Measurements from ENCODE around the gene USH2A. TPM values are rescaled to one million over a fixed set of nuclear protein-coding genes. Genes with fewer than 3 reads are reported as not detected.

USH2A gene
- polyA plus RNA-seq, 3 donors, result not detected

- no peak overlapping the region for H3K27ac ChIP-seq (ENCODE audit: low read depth, low read length)
- 30 to 60% (median 42%) methylated on average over 1 of the region's 1 CpG for WGBS, 3 donors
These were observed 460.2 kb downstream of the USH2A start for GRCh38 chr1:215963040-215963439.

GRCh38 chr1:215958841-215959240 is 464.4 kb downstream of the USH2A start:
- WGBS, 3 donors, result 64 to 74% (median 74%) methylated on average over 1 of the region's 1 CpG
- no peak overlapping the region for H3K27ac ChIP-seq (ENCODE audit: low read depth, low read length)

GRCh38 chr1:215957663-215958062 is 465.6 kb downstream of the USH2A start:
- no peak overlapping the region for H3K27ac ChIP-seq (ENCODE audit: low read depth, low read length)
- 20 to 31% (median 24%) methylated on average over 7 of the region's 7 CpGs for WGBS, 3 donors

GRCh38 chr1:215932558-215932957 is 490.7 kb downstream of the USH2A start:
- WGBS, 3 donors, result 73 to 93% (median 91%) methylated on average over 3 of the region's 3 CpGs
- no peak overlapping the region for H3K27ac ChIP-seq (ENCODE audit: low read depth, low read length)

GRCh38 chr1:215926670-215927069 is 496.6 kb downstream of the USH2A start:
- 86 to 92% (median 91%) methylated on average over 12 of the region's 12 CpGs for WGBS, 3 donors
- no peak overlapping the region for H3K27ac ChIP-seq (ENCODE audit: low read depth, low read length)

GRCh38 chr1:215923129-215923824 is 500.0 kb downstream of the USH2A start:
- H3K27ac ChIP-seq (ENCODE audit: low read depth, low read length), result no peak overlapping the region
- 54 to 64% (median 57%) methylated on average over 3 of the region's 3 CpGs for WGBS, 3 donors

GRCh38 chr1:215911406-215911968 is 511.8 kb downstream of the USH2A start:
- 85 to 95% (median 94%) methylated on average over 1 of the region's 1 CpG for WGBS, 3 donors
- H3K27ac ChIP-seq (ENCODE audit: low read depth, low read length), result no peak overlapping the region

- H3K27ac ChIP-seq (ENCODE audit: low read depth, low read length), result no peak overlapping the region
- WGBS, 3 donors, result 66 to 79% (median 75%) methylated on average over 6 of the region's 6 CpGs
These were observed 517.6 kb downstream of the USH2A start for GRCh38 chr1:215905493-215906115.

GRCh38 chr1:215900684-215901083 is 522.6 kb downstream of the USH2A start:
- 67 to 70% (median 68%) methylated on average over 6 of the region's 6 CpGs for WGBS, 3 donors
- H3K27ac ChIP-seq (ENCODE audit: low read depth, low read length), result no peak overlapping the region

- WGBS, 3 donors, result 76 to 93% (median 91%) methylated on average over 5 of the region's 5 CpGs
- H3K27ac ChIP-seq (ENCODE audit: low read depth, low read length), result no peak overlapping the region
These were observed 523.3 kb downstream of the USH2A start for GRCh38 chr1:215899901-215900300.

GRCh38 chr1:215895893-215896292 is 527.4 kb downstream of the USH2A start:
- WGBS, 3 donors, result 68 to 85% (median 80%) methylated on average over 3 of the region's 3 CpGs
- no peak overlapping the region for H3K27ac ChIP-seq (ENCODE audit: low read depth, low read length)

GRCh38 chr1:215895276-215895675 is 528.0 kb downstream of the USH2A start:
- 63 to 68% (median 63%) methylated on average over 2 of the region's 2 CpGs for WGBS, 3 donors
- H3K27ac ChIP-seq (ENCODE audit: low read depth, low read length), result no peak overlapping the region

- no peak overlapping the region for H3K27ac ChIP-seq (ENCODE audit: low read depth, low read length)
- WGBS, 3 donors, result 53 to 57% (median 57%) methylated on average over 4 of the region's 4 CpGs
These were observed 528.6 kb downstream of the USH2A start for GRCh38 chr1:215894617-215895016.

- WGBS, 3 donors, result 42 to 45% (median 44%) methylated on average over 7 of the region's 7 CpGs
- no peak overlapping the region for H3K27ac ChIP-seq (ENCODE audit: low read depth, low read length)
These were observed 531.8 kb downstream of the USH2A start for GRCh38 chr1:215891266-215892057.

- WGBS, 3 donors, result 49 to 56% (median 49%) methylated on average over 3 of the region's 3 CpGs
- no peak overlapping the region for H3K27ac ChIP-seq (ENCODE audit: low read depth, low read length)
These were observed 532.8 kb downstream of the USH2A start for GRCh38 chr1:215890438-215890837.

- no peak overlapping the region for H3K27ac ChIP-seq (ENCODE audit: low read depth, low read length)
- 61 to 71% (median 71%) methylated on average over 3 of the region's 3 CpGs for WGBS, 3 donors
These were observed 533.4 kb downstream of the USH2A start for GRCh38 chr1:215889871-215890270.

- WGBS, 3 donors, result 52 to 79% (median 75%) methylated on average over 6 of the region's 6 CpGs
- no peak overlapping the region for H3K27ac ChIP-seq (ENCODE audit: low read depth, low read length)
These were observed 535.1 kb downstream of the USH2A start for GRCh38 chr1:215888159-215888558.

- 64 to 78% (median 68%) methylated on average over 2 of the region's 2 CpGs for WGBS, 3 donors
- no peak overlapping the region for H3K27ac ChIP-seq (ENCODE audit: low read depth, low read length)
These were observed 535.6 kb downstream of the USH2A start for GRCh38 chr1:215887627-215888026.

- WGBS, 3 donors, result 65 to 72% (median 72%) methylated on average over 3 of the region's 3 CpGs
- no peak overlapping the region for H3K27ac ChIP-seq (ENCODE audit: low read depth, low read length)
These were observed 540.2 kb downstream of the USH2A start for GRCh38 chr1:215883004-215883403.
